ENCODE measurements around the gene DRGX.

Gene DRGX

GRCh38 chr10:49361735-49362568, 33.9 kb downstream of the DRGX start:
- DNase-seq (ENCODE audit: low spot score): no peak

- DNase-seq (ENCODE audit: low spot score): no peak
These were observed 34.7 kb downstream of the DRGX start for GRCh38 chr10:49361178-49361554.

GRCh38 chr10:49360271-49361177, 35.4 kb downstream of the DRGX start:
- DNase-seq (ENCODE audit: low spot score): no peak

- no peak for DNase-seq (ENCODE audit: low spot score)
These were observed 36.3 kb downstream of the DRGX start for GRCh38 chr10:49359349-49360270.

GRCh38 chr10:49357910-49358309, 38.0 kb downstream of the DRGX start:
- no peak for DNase-seq (ENCODE audit: low spot score)

- DNase-seq (ENCODE audit: low spot score): no peak
These were observed 38.9 kb downstream of the DRGX start for GRCh38 chr10:49356944-49357343.

- no peak for DNase-seq (ENCODE audit: low spot score)
These were observed 39.7 kb downstream of the DRGX start for GRCh38 chr10:49356181-49356580.

- no peak for DNase-seq (ENCODE audit: low spot score)
These were observed 40.7 kb downstream of the DRGX start for GRCh38 chr10:49355221-49355620.

- DNase-seq (ENCODE audit: low spot score): no peak
These were observed 41.3 kb downstream of the DRGX start for GRCh38 chr10:49354593-49354992.

GRCh38 chr10:49353895-49354566, 41.9 kb downstream of the DRGX start:
- DNase-seq (ENCODE audit: low spot score): no peak

GRCh38 chr10:49353026-49353894, 42.6 kb downstream of the DRGX start:
- no peak for DNase-seq (ENCODE audit: low spot score)

GRCh38 chr10:49352323-49352722, 43.6 kb downstream of the DRGX start:
- DNase-seq (ENCODE audit: low spot score): no peak

GRCh38 chr10:49351669-49352068, 44.2 kb downstream of the DRGX start:
- DNase-seq (ENCODE audit: low spot score): no peak

GRCh38 chr10:49350846-49351532, 44.9 kb downstream of the DRGX start:
- no peak for DNase-seq (ENCODE audit: low spot score)

GRCh38 chr10:49350138-49350537, 45.8 kb downstream of the DRGX start:
- DNase-seq (ENCODE audit: low spot score): no peak

- DNase-seq (ENCODE audit: low spot score): no peak
These were observed 46.5 kb downstream of the DRGX start for GRCh38 chr10:49349390-49349789.

- no peak for DNase-seq (ENCODE audit: low spot score)
These were observed 47.3 kb downstream of the DRGX start for GRCh38 chr10:49348593-49348992.

GRCh38 chr10:49347827-49348226, 48.1 kb downstream of the DRGX start:
- DNase-seq (ENCODE audit: low spot score): no peak

- DNase-seq (ENCODE audit: low spot score): no peak
These were observed 48.5 kb downstream of the DRGX start for GRCh38 chr10:49347342-49347741.

GRCh38 chr10:49344840-49345239, 51.0 kb downstream of the DRGX start:
- no peak for DNase-seq (ENCODE audit: low spot score)
